ENCODE data around the gene SFMBT2.
"Not testable (repeated sequence)": the region's sequence is repeated elsewhere in the genome, so short reads cannot be mapped to it uniquely, and the experiment has no call there.

SFMBT2 gene

DNA sequence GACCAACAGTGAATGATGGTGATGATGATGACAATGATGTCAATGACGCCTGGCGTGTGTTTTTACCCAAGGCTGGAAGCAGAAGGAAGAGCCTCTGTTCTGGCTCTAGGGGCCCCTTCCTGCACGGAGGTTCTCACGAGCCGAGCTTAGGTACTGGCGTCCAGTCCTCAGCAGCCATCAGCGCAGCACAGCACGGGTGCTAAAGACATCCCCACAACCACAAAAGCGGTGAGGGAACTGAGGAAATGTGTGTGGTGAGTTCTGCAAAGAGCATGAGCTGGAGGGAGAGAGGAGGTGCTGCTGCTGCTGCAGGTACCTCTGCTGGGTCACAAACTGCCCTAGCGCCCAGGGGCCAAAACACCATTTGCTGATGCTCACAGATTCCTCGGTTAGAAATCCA is 81.6 kb downstream of the SFMBT2 start:
- in situ Hi-C loops (cut with HindIII; ENCODE audit: low sequenced_read_pairs): no loop called here

- in situ Hi-C loops (cut with HindIII; ENCODE audit: low sequenced_read_pairs): no loop called here
These were observed 82.9 kb downstream of the SFMBT2 start for GRCh38 chr10:7327885-7328284.

DNA sequence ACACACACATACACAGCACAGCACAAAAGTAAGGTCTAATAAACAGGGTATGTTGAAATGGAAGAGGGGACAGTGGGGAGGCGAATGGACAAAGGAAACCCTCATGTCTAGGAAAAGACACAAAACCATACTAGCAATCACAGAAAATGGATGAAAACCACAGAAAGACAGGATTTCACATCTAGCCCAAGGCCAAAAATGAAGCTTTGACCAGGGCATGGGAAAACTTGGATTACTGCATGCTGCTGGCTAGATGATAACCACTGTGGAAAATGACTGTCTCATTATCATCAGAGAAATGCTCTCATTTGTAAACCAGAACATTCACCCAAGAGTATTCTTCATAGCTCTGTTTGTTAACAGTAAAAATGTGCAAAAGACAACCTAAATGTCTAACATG is 88.2 kb downstream of the SFMBT2 start:
- in situ Hi-C loops (cut with HindIII; ENCODE audit: low sequenced_read_pairs): no loop called here

DNA sequence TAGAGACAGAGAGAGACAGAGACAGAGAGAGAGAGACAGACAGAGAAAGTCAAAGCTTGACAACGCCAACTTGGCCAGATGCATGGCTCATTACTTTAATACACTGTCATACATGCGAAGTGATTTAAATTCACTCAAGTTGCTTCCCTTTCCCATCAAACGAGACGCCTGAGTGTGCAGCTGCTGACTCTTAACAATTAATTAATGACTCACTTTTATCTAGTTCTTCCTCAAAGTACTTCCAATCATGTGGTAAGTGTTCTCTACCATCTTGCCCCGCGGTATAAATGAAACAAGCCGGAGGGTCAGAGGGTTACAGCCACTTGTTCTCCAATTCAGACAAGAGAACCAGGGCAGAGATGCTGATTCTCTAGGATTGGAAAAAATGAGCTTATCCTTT is 90.8 kb downstream of the SFMBT2 start:
- in situ Hi-C loops (cut with HindIII; ENCODE audit: low sequenced_read_pairs): no loop called here

DNA sequence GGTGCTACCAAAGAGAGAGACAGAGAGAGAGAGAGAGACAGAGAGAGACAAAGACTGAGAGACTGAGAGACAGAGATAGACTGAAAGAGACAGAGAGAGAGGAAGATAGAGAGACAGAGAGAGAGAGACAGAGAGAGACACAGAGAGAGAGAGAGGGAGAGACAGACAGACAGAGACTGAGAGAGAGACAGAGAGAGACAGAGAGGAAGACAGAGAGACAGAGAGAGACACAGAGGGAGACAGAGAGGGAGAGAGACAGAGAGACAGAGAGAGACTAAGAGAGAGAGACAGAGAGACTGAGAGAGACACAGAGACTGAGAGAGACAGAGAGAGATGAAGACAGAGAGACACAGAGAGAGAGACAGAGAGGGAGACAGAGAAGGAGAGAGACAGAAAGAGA is 91.2 kb downstream of the SFMBT2 start:
- in situ Hi-C loops (cut with HindIII; ENCODE audit: low sequenced_read_pairs): no loop called here

- in situ Hi-C loops (cut with HindIII; ENCODE audit: low sequenced_read_pairs): no loop called here
These were observed 92.0 kb downstream of the SFMBT2 start for GRCh38 chr10:7318836-7319235.

- in situ Hi-C loops (cut with HindIII; ENCODE audit: low sequenced_read_pairs): no loop called here
These were observed 92.9 kb downstream of the SFMBT2 start for GRCh38 chr10:7317786-7318446.

DNA sequence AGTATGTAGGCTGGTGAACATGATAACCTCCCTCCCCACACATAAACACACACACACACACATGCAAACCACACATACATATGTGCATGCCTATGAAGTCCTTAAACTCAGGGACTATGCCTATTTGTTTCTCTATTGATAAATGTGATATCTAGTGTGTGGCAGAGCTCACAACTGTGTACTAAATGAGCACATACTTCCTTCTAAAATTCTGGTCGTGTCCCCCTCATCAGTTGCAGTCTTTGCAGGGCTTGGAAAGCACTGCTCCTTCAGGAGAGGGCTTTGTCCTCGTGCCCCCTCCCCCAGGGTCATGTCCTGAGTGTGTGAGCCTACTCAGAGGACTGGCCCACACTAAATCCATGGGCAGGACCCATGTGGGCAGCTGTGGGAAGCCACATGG is 94.0 kb downstream of the SFMBT2 start:
- in situ Hi-C loops (cut with HindIII; ENCODE audit: low sequenced_read_pairs): no loop called here

DNA sequence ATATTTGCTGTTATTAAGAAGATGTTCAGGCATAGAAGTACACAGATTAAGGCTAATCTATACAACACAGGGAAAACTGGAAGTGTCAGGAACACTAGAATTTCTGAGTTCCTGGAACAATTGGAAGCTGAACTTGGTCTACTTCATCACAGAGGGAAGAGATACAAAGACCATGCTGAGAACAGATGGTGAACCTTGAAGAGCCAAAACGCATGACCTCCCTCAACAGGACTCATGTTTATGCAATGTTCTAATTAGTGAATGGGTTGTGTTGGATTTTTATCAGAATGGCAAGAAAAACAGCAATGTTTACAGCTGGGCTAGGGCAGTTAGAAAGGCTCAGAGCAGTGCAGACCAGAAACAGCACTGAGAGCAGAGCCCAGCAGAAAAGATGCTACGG is 94.9 kb downstream of the SFMBT2 start:
- in situ Hi-C loops (cut with HindIII; ENCODE audit: low sequenced_read_pairs): no loop called here

DNA sequence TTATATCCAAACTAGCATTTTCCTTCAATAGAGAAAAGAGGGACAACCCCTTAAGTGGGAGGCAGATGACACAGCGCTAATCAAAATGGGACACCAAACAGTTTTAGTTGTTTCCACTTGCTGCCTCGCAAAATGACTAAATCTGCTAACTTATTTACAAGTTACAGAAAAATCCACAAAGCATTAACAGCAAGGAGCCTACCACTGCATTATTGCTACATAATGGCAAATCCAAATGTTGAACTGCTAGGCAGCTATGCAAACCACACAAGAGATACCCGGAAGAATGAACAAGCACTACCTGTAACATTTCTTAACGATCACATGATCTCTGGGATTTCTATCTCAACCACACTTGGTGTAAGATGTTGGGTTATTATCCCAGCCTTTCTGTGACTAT is 96.7 kb downstream of the SFMBT2 start:
- in situ Hi-C loops (cut with HindIII; ENCODE audit: low sequenced_read_pairs): no loop called here

DNA sequence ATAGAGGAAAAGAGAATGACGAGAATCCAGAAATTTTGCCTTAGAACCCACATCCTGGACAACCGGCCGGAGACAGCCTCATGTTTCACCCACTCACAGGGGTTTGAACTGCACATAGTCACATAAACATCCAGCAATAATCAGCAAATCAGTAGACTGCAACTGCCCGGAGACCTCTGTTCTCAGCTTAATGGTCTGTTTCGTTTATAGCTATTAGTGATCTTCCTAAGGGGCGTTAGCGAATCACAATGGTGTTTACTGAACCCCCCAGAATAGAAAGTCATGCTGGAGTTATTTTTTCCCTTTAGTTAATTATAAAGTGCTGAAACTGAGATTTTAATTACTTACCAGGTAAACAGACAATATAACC is 98.4 kb downstream of the SFMBT2 start:
- in situ Hi-C loops (cut with HindIII; ENCODE audit: low sequenced_read_pairs): no loop called here

GRCh38 chr10:7311850-7312487 is 98.9 kb downstream of the SFMBT2 start:
- in situ Hi-C loops (cut with HindIII; ENCODE audit: low sequenced_read_pairs): not testable (repeated sequence)

- in situ Hi-C loops (cut with HindIII; ENCODE audit: low sequenced_read_pairs): no loop called here
These were observed 99.5 kb downstream of the SFMBT2 start for GRCh38 chr10:7311218-7311849.

DNA sequence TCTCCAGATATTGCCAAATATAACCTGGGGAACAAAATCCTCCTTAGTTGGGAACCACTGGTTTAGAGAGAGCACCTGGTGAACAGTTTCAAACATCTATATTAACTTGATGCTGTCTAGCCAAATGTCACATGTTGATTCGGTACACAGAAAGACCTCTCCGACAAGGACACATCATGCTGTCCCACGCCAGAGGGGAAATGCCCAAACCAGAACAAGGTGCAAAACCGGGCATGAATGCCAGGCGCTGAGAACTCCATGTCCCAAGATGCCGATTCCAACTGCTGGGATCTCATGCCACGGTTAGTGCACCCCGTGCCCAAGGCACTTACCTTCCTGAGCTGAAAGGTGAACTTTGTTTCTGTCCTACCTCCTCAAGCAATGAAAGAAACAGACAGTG is 100.8 kb downstream of the SFMBT2 start:
- in situ Hi-C loops (cut with HindIII; ENCODE audit: low sequenced_read_pairs): no loop called here

GRCh38 chr10:7308826-7309225 is 102.0 kb downstream of the SFMBT2 start:
- in situ Hi-C loops (cut with HindIII; ENCODE audit: low sequenced_read_pairs): no loop called here

- in situ Hi-C loops (cut with HindIII; ENCODE audit: low sequenced_read_pairs): no loop called here
These were observed 104.2 kb downstream of the SFMBT2 start for GRCh38 chr10:7306616-7307015.

DNA sequence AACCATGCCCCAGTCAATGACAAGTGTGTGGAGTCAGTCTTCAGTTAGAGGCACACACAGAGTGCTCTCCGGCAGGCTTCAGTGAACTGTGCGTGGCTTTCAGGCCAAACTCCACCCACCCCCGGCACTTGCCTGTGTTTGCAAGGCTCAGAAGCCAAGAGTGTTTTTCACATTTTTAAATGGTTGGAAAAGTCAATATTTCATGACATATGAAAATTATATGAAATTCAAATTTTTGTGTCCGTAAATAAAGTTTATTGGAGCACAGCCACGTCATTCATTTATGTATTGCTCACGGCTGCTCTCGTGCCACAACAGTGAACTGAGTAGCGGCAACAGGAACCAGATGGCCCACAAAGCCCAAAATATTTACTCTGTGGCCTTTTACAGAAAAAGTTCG is 104.7 kb downstream of the SFMBT2 start:
- in situ Hi-C loops (cut with HindIII; ENCODE audit: low sequenced_read_pairs): no loop called here

- in situ Hi-C loops (cut with HindIII; ENCODE audit: low sequenced_read_pairs): no loop called here
These were observed 105.8 kb downstream of the SFMBT2 start for GRCh38 chr10:7305053-7305452.

GRCh38 chr10:7304110-7304509 is 106.7 kb downstream of the SFMBT2 start:
- in situ Hi-C loops (cut with HindIII; ENCODE audit: low sequenced_read_pairs): no loop called here

GRCh38 chr10:7302930-7303557 is 107.8 kb downstream of the SFMBT2 start:
- in situ Hi-C loops (cut with HindIII; ENCODE audit: low sequenced_read_pairs): no loop called here

DNA sequence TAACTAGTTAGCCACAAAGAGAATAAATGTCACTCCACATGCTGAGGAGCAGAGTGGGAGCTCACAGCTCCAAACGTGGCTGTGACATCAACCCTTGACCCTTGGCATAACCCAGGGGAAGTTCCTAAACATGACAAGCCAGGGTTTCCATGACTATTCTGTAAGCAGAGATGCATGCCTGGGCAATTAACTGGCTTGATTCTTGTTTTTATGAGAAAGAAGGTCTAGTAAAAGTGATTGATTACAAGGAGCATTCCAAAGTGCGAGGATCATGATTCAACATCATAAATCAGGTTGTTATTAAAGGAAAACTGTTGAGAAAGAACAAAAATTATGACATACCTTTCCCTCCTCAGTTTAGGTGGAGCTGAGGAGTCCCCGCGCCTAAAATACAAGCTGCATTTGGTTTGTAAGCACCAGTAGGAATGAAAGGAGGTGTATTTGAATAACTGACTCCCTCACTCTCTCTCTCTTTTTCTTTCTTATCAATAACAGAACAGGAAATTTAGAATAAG is 108.4 kb downstream of the SFMBT2 start:
- in situ Hi-C loops (cut with HindIII; ENCODE audit: low sequenced_read_pairs): no loop called here

All from DLD1 (cell line).